CD4-positive, CD25-positive, alpha-beta regulatory T cell (primary cell): ENCODE results near the gene PPP4R3A. TPM values are rescaled to one million over a fixed set of nuclear protein-coding genes. Genes with fewer than 3 reads are reported as not detected.
"Not testable (repeated sequence)": the region's sequence is repeated elsewhere in the genome, so short reads cannot be mapped to it uniquely, and the experiment has no call there.

Experiments used
- ATAC-seq, 2 donors: fragments of 150-1000 bp; cut with Tn5 transposase; one replicate each; pipeline ENCODE4 v1.10.0; 2021; ENCODE audit warnings: low read depth in 2 of 2, moderate number of reproducible peaks in 2 of 2, moderate library complexity in 1 of 2
- DNase-seq, 3 donors: peaks; one replicate each; pipeline versions ENCODE4 v3.0.0 to v3.0.0-alpha.2; 2012 to 2022; ENCODE audit warnings: mixed read lengths in 1 of 3
- H3K27ac ChIP-seq: one replicate; pipeline ENCODE4 v1.7.0; 2013; ENCODE audit warnings: mild to moderate bottlenecking, low read length; ENCODE audit not compliant: insufficient read depth, poor library complexity, severe bottlenecking
- H3K27me3 ChIP-seq: one replicate; pipeline ENCODE4 v1.7.0; 2013; ENCODE audit warnings: low read length; ENCODE audit not compliant: control insufficient read depth, insufficient read depth
- H3K36me3 ChIP-seq: one replicate; pipeline ENCODE4 v1.7.0; 2013; ENCODE audit warnings: mild to moderate bottlenecking, low read length, moderate library complexity; ENCODE audit not compliant: control insufficient read depth, insufficient read depth
- H3K4me1 ChIP-seq: 2 replicates; pipeline ENCODE4 v1.7.0; 2013; ENCODE audit warnings: mild to moderate bottlenecking, low read length; ENCODE audit not compliant: insufficient read depth, control insufficient read depth, poor library complexity, severe bottlenecking
- H3K4me3 ChIP-seq: one replicate; pipeline ENCODE4 v1.7.0; 2013; ENCODE audit warnings: low read depth, mild to moderate bottlenecking, low read length, moderate library complexity
- H3K9me3 ChIP-seq, 2 experiments: 1 replicate in 1 of 2; 2 replicates in 1 of 2; pipeline ENCODE4 v1.7.0; 2013; ENCODE audit warnings: low read length in 2 of 2, mild to moderate bottlenecking in 1 of 2, moderate library complexity in 1 of 2; ENCODE audit not compliant: control insufficient read depth in 2 of 2
- H3K27ac Mint-ChIP-seq, 3 donors: one replicate each; pipeline ENCODE4 v1.8.0; 2020 to 2022; ENCODE audit warnings: mild to moderate bottlenecking in 3 of 3, mixed read lengths in 3 of 3, moderate library complexity in 2 of 3
- H3K27me3 Mint-ChIP-seq: one replicate; pipeline ENCODE4 v1.8.0; 2022; ENCODE audit warnings: mild to moderate bottlenecking, mixed read lengths
- H3K36me3 Mint-ChIP-seq: one replicate; pipeline ENCODE4 v1.8.0; 2020; ENCODE audit warnings: mixed read lengths
- H3K4me1 Mint-ChIP-seq, 4 donors: one replicate each; pipeline ENCODE4 v1.8.0; 2020 to 2022; ENCODE audit warnings: mixed read lengths in 4 of 4, mild to moderate bottlenecking in 1 of 4
- H3K4me3 Mint-ChIP-seq, 4 donors: one replicate each; pipeline ENCODE4 v1.8.0; 2020 to 2022; ENCODE audit warnings: mild to moderate bottlenecking in 4 of 4, mixed read lengths in 4 of 4, moderate library complexity in 3 of 4
- H3K9me3 Mint-ChIP-seq, 7 donors: one replicate each; pipeline ENCODE4 v1.8.0; 2020 to 2022; ENCODE audit warnings: mixed read lengths in 7 of 7, mild to moderate bottlenecking in 3 of 7, moderate library complexity in 2 of 7
- polyA plus RNA-seq, 4 donors: library from polyadenylated mRNA; unstranded; fragments of 300-500 nt; fragmentation: Illumina TruSeq; gene quantifications; one replicate each; pipeline ENCODE4 v1.2.3, GENCODE V29; 2021
- total RNA-seq: library from RNA; stranded (reverse); gene quantifications from one replicate; pipeline ENCODE4 v1.2.3, GENCODE V29; 2022

PPP4R3A gene
- total and polyA plus RNA-seq, 5 donors from 2014 or later, result 94.9 to 239 (median 104) TPM

GRCh38 chr14:91456283-91456682 lies 53.8 kb downstream of the PPP4R3A start:
- Mint-ChIP-seq H3K4me3 (no peak overlapping the region), H3K9me3 (peaks cover 0 to 3% (median 0%) of the 10 kb centered on the region in 7 donors), H3K36me3 (peaks cover 38% of the 10 kb centered on the region), H3K27me3 (peaks cover under 1% of the 10 kb centered on the region), H3K27ac (peak overlapping the region in 2 of 3 donors; percentile 40 to 62), H3K4me1 (peaks cover 8 to 27% (median 14%) of the 10 kb centered on the region in 4 donors)
- H3K4me1 ChIP-seq, result no peaks in the 10 kb centered on the region
- H3K9me3 ChIP-seq, result no peaks in the 10 kb centered on the region
- no peak for ATAC-seq
- H3K27me3 ChIP-seq, result no peaks in the 10 kb centered on the region
- no peak overlapping the region for H3K27ac ChIP-seq
- no peak for DNase-seq
- H3K36me3 ChIP-seq, result peaks cover 52% of the 10 kb centered on the region
- H3K4me3 ChIP-seq, result no peak overlapping the region

- Histone ChIP-seq H3K27me3 (no peaks in the 10 kb centered on the region), H3K36me3 (peaks cover 35% of the 10 kb centered on the region), H3K9me3 (no peaks in the 10 kb centered on the region), H3K27ac (no peak overlapping the region), H3K4me3 (no peak overlapping the region), H3K4me1 (no peaks in the 10 kb centered on the region)
- DNase-seq, result no peak
- Mint-ChIP-seq H3K27ac (peak overlapping the region in 2 of 3 donors; percentile 16 to 89), H3K9me3 (peaks cover 0 to 3% (median 0%) of the 10 kb centered on the region in 7 donors), H3K4me1 (peaks cover 10 to 27% (median 16%) of the 10 kb centered on the region in 4 donors), H3K4me3 (no peak overlapping the region), H3K27me3 (peaks cover 5% of the 10 kb centered on the region), H3K36me3 (peaks cover 30% of the 10 kb centered on the region)
- peak in 1 of 2 donors; percentile 11 for ATAC-seq
Measured at GRCh38 chr14:91454580-91454979, 55.5 kb downstream of the PPP4R3A start.

GRCh38 chr14:91454155-91454554 lies 56.0 kb downstream of the PPP4R3A start:
- peak overlapping the region in 2 of 3 donors; percentile 87 to 89 for H3K27ac Mint-ChIP-seq
- no peaks in the 10 kb centered on the region for H3K27me3 ChIP-seq
- no peak overlapping the region for H3K27ac ChIP-seq

GRCh38 chr14:91453744-91454143 lies 56.4 kb downstream of the PPP4R3A start:
- Mint-ChIP-seq H3K27me3 (peaks cover 10% of the 10 kb centered on the region), H3K4me1 (peaks cover 10 to 27% (median 16%) of the 10 kb centered on the region in 4 donors), H3K4me3 (no peak overlapping the region), H3K36me3 (peaks cover 29% of the 10 kb centered on the region), H3K9me3 (peaks cover 0 to 3% (median 0%) of the 10 kb centered on the region in 7 donors), H3K27ac (peak overlapping the region in 1 of 3 donors; percentile 87)
- Histone ChIP-seq H3K4me3 (no peak overlapping the region), H3K4me1 (no peaks in the 10 kb centered on the region), H3K27me3 (no peaks in the 10 kb centered on the region), H3K27ac (no peak overlapping the region), H3K36me3 (peaks cover 27% of the 10 kb centered on the region), H3K9me3 (no peaks in the 10 kb centered on the region)
- ATAC-seq (no peak), DNase-seq (no peak)

More at GRCh38 chr14:91454155-91454554, 56.0 kb downstream of the PPP4R3A start:
- DNase-seq (no peak), ATAC-seq (no peak)
- Histone ChIP-seq H3K4me1 (no peaks in the 10 kb centered on the region), H3K4me3 (no peak overlapping the region), H3K9me3 (no peaks in the 10 kb centered on the region), H3K36me3 (peaks cover 31% of the 10 kb centered on the region)
- Mint-ChIP-seq H3K9me3 (peaks cover 0 to 3% (median 0%) of the 10 kb centered on the region in 7 donors), H3K27me3 (peaks cover 6% of the 10 kb centered on the region), H3K4me1 (peaks cover 10 to 27% (median 16%) of the 10 kb centered on the region in 4 donors), H3K4me3 (no peak overlapping the region), H3K36me3 (peaks cover 30% of the 10 kb centered on the region)

- DNase-seq, result no peak
- Mint-ChIP-seq H3K27me3 (peaks cover 45% of the 10 kb centered on the region), H3K9me3 (peaks cover 0 to 6% (median 0%) of the 10 kb centered on the region in 7 donors), H3K27ac (no peak overlapping the region), H3K36me3 (no peaks in the 10 kb centered on the region), H3K4me3 (no peak overlapping the region), H3K4me1 (peaks cover 0 to 4% (median 0%) of the 10 kb centered on the region in 4 donors)
- no peaks in the 10 kb centered on the region for H3K9me3 ChIP-seq
- no peaks in the 10 kb centered on the region for H3K27me3 ChIP-seq
- no peak overlapping the region for H3K4me3 ChIP-seq
- no peaks in the 10 kb centered on the region for H3K36me3 ChIP-seq
- no peak overlapping the region for H3K27ac ChIP-seq
- no peaks in the 10 kb centered on the region for H3K4me1 ChIP-seq
- ATAC-seq, result no peak
Measured at GRCh38 chr14:91444335-91445020, 65.6 kb downstream of the PPP4R3A start.

- H3K27me3 Mint-ChIP-seq, result peaks cover 31% of the 10 kb centered on the region
- H3K9me3 Mint-ChIP-seq, result peaks cover 0 to 8% (median 0%) of the 10 kb centered on the region in 7 donors
- Histone ChIP-seq H3K27ac (no peak overlapping the region), H3K4me1 (no peaks in the 10 kb centered on the region), H3K36me3 (no peaks in the 10 kb centered on the region), H3K27me3 (no peaks in the 10 kb centered on the region), H3K9me3 (peaks cover 0 to 7% of the 10 kb centered on the region in 2 experiments), H3K4me3 (no peak overlapping the region)
- no peak for DNase-seq
- no peak overlapping the region for H3K4me3 Mint-ChIP-seq
- no peak overlapping the region for H3K27ac Mint-ChIP-seq
- H3K4me1 Mint-ChIP-seq, result no peaks in the 10 kb centered on the region
- H3K36me3 Mint-ChIP-seq, result no peaks in the 10 kb centered on the region
- ATAC-seq, result no peak
Measured at GRCh38 chr14:91439345-91439744, 70.8 kb downstream of the PPP4R3A start.

GRCh38 chr14:91438845-91439244 lies 71.3 kb downstream of the PPP4R3A start:
- no peak overlapping the region for H3K4me3 Mint-ChIP-seq
- Histone ChIP-seq H3K9me3 (peaks cover 0 to 7% of the 10 kb centered on the region in 2 experiments), H3K27ac (no peak overlapping the region), H3K4me1 (no peaks in the 10 kb centered on the region), H3K27me3 (no peaks in the 10 kb centered on the region), H3K36me3 (no peaks in the 10 kb centered on the region), H3K4me3 (no peak overlapping the region)
- no peak overlapping the region for H3K27ac Mint-ChIP-seq
- no peaks in the 10 kb centered on the region for H3K4me1 Mint-ChIP-seq
- DNase-seq (no peak), ATAC-seq (no peak)
- peaks cover 28% of the 10 kb centered on the region for H3K27me3 Mint-ChIP-seq
- peaks cover 0 to 8% (median 0%) of the 10 kb centered on the region in 7 donors for H3K9me3 Mint-ChIP-seq
- H3K36me3 Mint-ChIP-seq, result no peaks in the 10 kb centered on the region

- not testable (repeated sequence) for H3K4me1 ChIP-seq, H3K4me1 Mint-ChIP-seq, DNase-seq, H3K36me3 Mint-ChIP-seq, H3K9me3 Mint-ChIP-seq, H3K27me3 ChIP-seq, ATAC-seq, H3K4me3 ChIP-seq, H3K27ac Mint-ChIP-seq, H3K27ac ChIP-seq, H3K9me3 ChIP-seq, H3K4me3 Mint-ChIP-seq, H3K36me3 ChIP-seq
- peaks cover 13% of the 10 kb centered on the region for H3K27me3 Mint-ChIP-seq
Measured at GRCh38 chr14:91436266-91436665, 73.8 kb downstream of the PPP4R3A start.
